Brain microvascular endothelial cell (primary cell): ENCODE results near the gene SLC22A7.
"Not testable (repeated sequence)": the region's sequence is repeated elsewhere in the genome, so short reads cannot be mapped to it uniquely, and the experiment has no call there.

Experiments used
- DNase-seq: peaks from one replicate; pipeline ENCODE4 v3.0.0-alpha.2; 2020
- H3K27ac ChIP-seq: fragments of 250-450 bp; sonication (Bioruptor Pico); 2 replicates; pipeline ENCODE4 v1.5.1; 2020; ENCODE audit warnings: mild to moderate bottlenecking, moderate library complexity
- H3K27me3 ChIP-seq: fragments of 250-450 bp; sonication (Bioruptor Pico); replicated peaks from 2 replicates; pipeline ENCODE4 v1.5.1; 2020; ENCODE audit warnings: mild to moderate bottlenecking
- H3K36me3 ChIP-seq: fragments of 250-450 bp; sonication (Bioruptor Pico); replicated peaks from 2 replicates; pipeline ENCODE4 v1.5.1; 2020; ENCODE audit warnings: mild to moderate bottlenecking
- H3K4me3 ChIP-seq: 2 replicates; pipeline ENCODE4 v1.5.1; 2011; ENCODE audit warnings: low read depth, mild to moderate bottlenecking, control low read depth, low read length, moderate library complexity
- CTCF ChIP-seq: IDR thresholded peaks from 2 replicates; pipeline ENCODE4 v1.5.1; 2011; ENCODE audit warnings: low read depth, mild to moderate bottlenecking, moderate library complexity, low read length, control low read depth, inconsistent platforms; ENCODE audit errors: missing control alignments
- in situ Hi-C: cut with HindIII; loops from 2 replicates; pipeline ENCODE4 v1.10.0; 2017; ENCODE audit warnings: low sequenced_read_pairs, low pct_ligation_motif_present

The SLC22A7 gene

GRCh38 chr6:43335469-43335868, 37.4 kb downstream of the SLC22A7 start:
- in situ Hi-C loops = no loop called here
- TF ChIP-seq CTCF = no peak
- Histone ChIP-seq H3K27ac (no peak overlapping the region), H3K36me3 (peaks cover 13% of the 10 kb centered on the region), H3K4me3 (no peak overlapping the region), H3K27me3 (no peaks in the 10 kb centered on the region)
- no peak for DNase-seq

GRCh38 chr6:43336382-43336781, 38.3 kb downstream of the SLC22A7 start:
- TF ChIP-seq CTCF = no peak
- Histone ChIP-seq H3K27me3 (no peaks in the 10 kb centered on the region), H3K27ac (no peak overlapping the region), H3K36me3 (peaks cover 22% of the 10 kb centered on the region), H3K4me3 (no peak overlapping the region)
- in situ Hi-C loops = no loop called here
- no peak for DNase-seq

GRCh38 chr6:43338243-43338642, 40.2 kb downstream of the SLC22A7 start:
- in situ Hi-C loops = no loop called here
- H3K36me3 ChIP-seq = peaks cover 29% of the 10 kb centered on the region

GRCh38 chr6:43339168-43339567, 41.1 kb downstream of the SLC22A7 start:
- TF ChIP-seq CTCF = no peak
- peaks cover 29% of the 10 kb centered on the region for H3K36me3 ChIP-seq
- no peaks in the 10 kb centered on the region for H3K27me3 ChIP-seq
- DNase-seq = no peak
- no peak overlapping the region for H3K4me3 ChIP-seq
- H3K27ac ChIP-seq = no peak overlapping the region
- in situ Hi-C loops = no loop called here

More at GRCh38 chr6:43338243-43338642, 40.2 kb downstream of the SLC22A7 start:
- Histone ChIP-seq H3K27me3 (no peaks in the 10 kb centered on the region), H3K4me3 (no peak overlapping the region), H3K27ac (no peak overlapping the region)
- no peak for DNase-seq
- no peak for TF ChIP-seq CTCF

GRCh38 chr6:43346243-43346642, 48.2 kb downstream of the SLC22A7 start:
- in situ Hi-C loops, H3K27me3 ChIP-seq, H3K4me3 ChIP-seq, DNase-seq, H3K27ac ChIP-seq: not testable (repeated sequence)
- peaks cover 17% of the 10 kb centered on the region for H3K36me3 ChIP-seq

GRCh38 chr6:43347021-43347420, 49.0 kb downstream of the SLC22A7 start:
- TF ChIP-seq CTCF = no peak
- no peaks in the 10 kb centered on the region for H3K27me3 ChIP-seq
- peaks cover 13% of the 10 kb centered on the region for H3K36me3 ChIP-seq
- in situ Hi-C loops = no loop called here
- no peak overlapping the region for H3K4me3 ChIP-seq
- DNase-seq = no peak
- H3K27ac ChIP-seq = no peak overlapping the region
